Superior temporal gyrus (tissue), 1 donor: ENCODE results near the gene TIRAP.

Source experiments
- DNase-seq: peaks from one replicate; pipeline ENCODE4 v3.0.0-alpha.2; 2016; ENCODE audit errors: extremely low spot score

The TIRAP gene

GRCh38 chr11:126341760-126342161 is 58.9 kb downstream of the TIRAP start:
- DNase-seq: no peak

- DNase-seq: no peak
These were observed 60.2 kb downstream of the TIRAP start for GRCh38 chr11:126343051-126343450.
